Glutamatergic neuron (in vitro differentiated cells): ENCODE results near the gene GIPC3. TPM values are rescaled to one million over a fixed set of nuclear protein-coding genes. Genes with fewer than 3 reads are reported as not detected.

Source experiments
- DNase-seq: peaks from one replicate; pipeline ENCODE4 v3.0.0; 2022
- H3K27ac Mint-ChIP-seq: one replicate; pipeline ENCODE4 v1.8.0; 2020; ENCODE audit warnings: mild to moderate bottlenecking, mixed read lengths, inconsistent platforms; ENCODE audit not compliant: unreplicated experiment
- H3K27me3 Mint-ChIP-seq: one replicate; pipeline ENCODE4 v1.8.0; 2020; ENCODE audit warnings: mild to moderate bottlenecking, moderate library complexity, mixed read lengths, inconsistent platforms; ENCODE audit not compliant: unreplicated experiment
- H3K36me3 Mint-ChIP-seq: one replicate; pipeline ENCODE4 v1.8.0; 2020; ENCODE audit warnings: mild to moderate bottlenecking, mixed read lengths, inconsistent platforms; ENCODE audit not compliant: unreplicated experiment
- H3K4me1 Mint-ChIP-seq: one replicate; pipeline ENCODE4 v1.8.0; 2020; ENCODE audit warnings: mild to moderate bottlenecking, low read depth, mixed read lengths, inconsistent platforms; ENCODE audit not compliant: unreplicated experiment
- H3K4me3 Mint-ChIP-seq: one replicate; pipeline ENCODE4 v1.8.0; 2020; ENCODE audit warnings: mild to moderate bottlenecking, mixed read lengths, inconsistent platforms; ENCODE audit not compliant: unreplicated experiment
- H3K9me3 Mint-ChIP-seq: one replicate; pipeline ENCODE4 v1.8.0; 2020; ENCODE audit warnings: mild to moderate bottlenecking, moderate library complexity, mixed read lengths, inconsistent platforms; ENCODE audit not compliant: unreplicated experiment
- CTCF ChIP-seq: fragments of 200-600 bp; sonication (generic); IDR thresholded peaks from one replicate; pipeline ENCODE4 v1.5.0; 2021; ENCODE audit not compliant: partially characterized antibody, unreplicated experiment
- total RNA-seq: library from RNA; stranded (reverse); fragmentation: NEBNext Ultra II Directional; extraction: Animal tissue kit (Norgen Biotek cat#: 25700); gene quantifications from one replicate; pipeline ENCODE4 v1.2.1, GENCODE V29; 2021; ENCODE audit not compliant: unreplicated experiment

GIPC3 gene
- total RNA-seq, 1 donor from 2014 or later, result 0.20 TPM

DNA sequence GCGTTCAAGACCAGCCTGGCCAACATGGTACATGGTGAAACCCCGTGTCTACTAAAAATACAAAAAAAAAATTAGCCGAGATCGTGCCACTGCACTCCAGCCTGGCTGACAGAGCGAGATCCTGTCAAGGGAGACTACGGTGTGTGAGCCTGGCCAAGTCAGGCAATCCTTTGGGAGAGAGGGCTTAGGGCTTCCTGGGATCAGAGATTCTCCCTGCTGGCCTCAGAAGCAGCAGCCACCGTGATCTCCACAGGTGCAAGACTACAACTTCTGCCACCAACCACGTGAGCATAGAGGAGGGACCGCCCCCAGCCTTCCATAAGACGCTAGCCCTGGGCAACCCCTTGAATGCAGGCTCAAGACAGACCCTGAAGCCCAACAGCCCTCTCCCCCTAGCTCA, 35.5 kb upstream of the GIPC3 start:
- TF ChIP-seq CTCF, result no peak
- Mint-ChIP-seq H3K36me3 (no peaks in the 10 kb centered on the region), H3K9me3 (peaks cover 8% of the 10 kb centered on the region), H3K27ac (no peak overlapping the region), H3K27me3 (peaks cover 3% of the 10 kb centered on the region), H3K4me3 (no peak overlapping the region), H3K4me1 (peaks cover 2% of the 10 kb centered on the region)
- no peak for DNase-seq

DNA sequence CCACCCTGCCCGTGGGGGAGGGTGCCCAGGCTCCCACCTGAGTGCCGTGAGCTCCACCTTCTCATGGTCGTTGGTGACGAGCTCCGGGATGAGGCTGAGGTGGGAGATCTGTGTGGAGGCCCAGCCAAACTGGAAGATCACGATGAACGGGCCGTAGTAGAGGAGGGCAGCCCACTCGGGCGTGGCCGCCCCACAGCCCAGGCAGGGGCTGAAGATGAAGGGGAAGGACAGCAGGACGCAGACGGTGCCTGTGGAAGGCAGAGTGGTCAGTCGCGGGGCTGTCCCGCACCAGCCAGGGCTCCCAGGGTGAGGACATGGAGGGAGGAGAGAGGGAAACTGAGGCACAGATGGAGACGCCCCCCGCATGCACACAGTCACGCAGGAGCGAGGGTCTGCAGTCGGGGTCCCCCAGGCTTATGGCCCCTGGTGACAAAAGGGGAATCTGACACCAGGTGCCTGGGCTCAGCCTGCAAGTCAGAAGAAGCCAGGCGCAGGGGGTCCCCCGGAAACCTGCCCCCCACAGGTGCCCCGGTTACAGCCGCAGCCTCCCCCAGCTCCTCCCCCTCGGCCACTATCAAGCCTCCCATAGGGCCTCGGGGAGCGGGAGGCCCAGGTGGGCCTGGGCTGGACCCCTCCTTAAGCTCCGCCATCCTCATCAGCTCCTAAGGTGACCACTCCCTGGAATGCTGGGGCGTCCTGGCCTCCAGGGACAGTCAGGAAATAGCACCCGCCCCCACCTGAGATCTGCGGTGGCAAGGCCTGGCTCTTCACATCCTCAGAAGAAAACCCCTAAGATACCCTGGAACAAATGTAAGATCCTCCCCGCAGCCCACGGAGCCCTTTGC, 34.1 kb upstream of the GIPC3 start:
- Mint-ChIP-seq H3K27ac (no peak overlapping the region), H3K27me3 (peaks cover 5% of the 10 kb centered on the region)

GRCh38 chr19:3551792-3552095, 33.5 kb upstream of the GIPC3 start:
- Mint-ChIP-seq H3K4me1 (peaks cover 9% of the 10 kb centered on the region), H3K9me3 (peaks cover 3% of the 10 kb centered on the region), H3K27ac (no peak overlapping the region), H3K27me3 (peaks cover 10% of the 10 kb centered on the region), H3K4me3 (no peak overlapping the region), H3K36me3 (no peaks in the 10 kb centered on the region)
- no peak for TF ChIP-seq CTCF
- no peak for DNase-seq

More for the DNA sequence above, 34.1 kb upstream of the GIPC3 start:
- no peak overlapping the region for H3K4me3 Mint-ChIP-seq
- H3K4me1 Mint-ChIP-seq, result peaks cover 4% of the 10 kb centered on the region
- no peak for TF ChIP-seq CTCF
- H3K36me3 Mint-ChIP-seq, result no peaks in the 10 kb centered on the region
- H3K9me3 Mint-ChIP-seq, result peaks cover 3% of the 10 kb centered on the region
- DNase-seq, result no peak

- peaks cover 14% of the 10 kb centered on the region for H3K27me3 Mint-ChIP-seq
- TF ChIP-seq CTCF, result no peak
- H3K4me3 Mint-ChIP-seq, result no peak overlapping the region
- H3K9me3 Mint-ChIP-seq, result peaks cover 5% of the 10 kb centered on the region
- peaks cover 10% of the 10 kb centered on the region for H3K4me1 Mint-ChIP-seq
- no peaks in the 10 kb centered on the region for H3K36me3 Mint-ChIP-seq
- H3K27ac Mint-ChIP-seq, result no peak overlapping the region
- no peak for DNase-seq
These were observed 30.8 kb upstream of the GIPC3 start for GRCh38 chr19:3554254-3555083.
